HCT116 (cell line): ENCODE results near the gene SLC25A48. TPM values are rescaled to one million over a fixed set of nuclear protein-coding genes. Genes with fewer than 3 reads are reported as not detected.

Experiments
- ATAC-seq: fragments of 200-7000 bp; cut with Tn5 transposase; 2 replicates; pipeline ENCODE4 v1.9.1; 2020; ENCODE audit warnings: mild to moderate bottlenecking, moderate library complexity
- BruUV-seq: library from RNA; stranded (reverse); fragments of 400-500 nt; replicated peaks from 2 replicates; lab custom pipeline; 2021; lab: Mats Ljungman, UMichigan
- CTCF ChIA-PET: fragments of 300-600 bp; sonication (Branson Sonifier 250); formaldehyde crosslinking; loops from one replicate; lab custom pipeline; 2021; ENCODE audit warnings: antibody characterized with exemption; lab: Charles Lee
- POLR2A ChIA-PET: fragments of 300-600, 350-600 bp; sonication (Branson Sonifier 250); formaldehyde crosslinking; loops from one replicate; lab custom pipeline; 2021; ENCODE audit warnings: antibody characterized with exemption; lab: Charles Lee
- RAD21 ChIA-PET, 2 experiments: fragments of 300-600 bp; sonication (Branson Sonifier 250); formaldehyde crosslinking; loops; one replicate each; lab custom pipeline; 2023; ENCODE audit warnings: low total read pairs in 2 of 2; ENCODE audit not compliant: uncharacterized antibody in 2 of 2, unreplicated experiment in 2 of 2, low non-redundant PET in 1 of 2; lab: Charles Lee
- DNase-seq: peaks from one replicate; pipeline ENCODE4 v3.0.0-alpha.2; 2010; ENCODE audit warnings: low read depth, low spot score
- H2AFZ ChIP-seq: fragments of 200-600 bp; shearing (Covaris generic), sonication (generic); 2 replicates; pipeline ENCODE4 v1.6.1; 2017; ENCODE audit warnings: low read depth, mixed run types, mixed read lengths, antibody characterized with exemption, low read length; ENCODE audit not compliant: poor library complexity, severe bottlenecking
- H3K27ac ChIP-seq: 2 replicates; pipeline ENCODE4 v1.5.1; 2012; ENCODE audit warnings: low read depth, low read length
- H3K27me3 ChIP-seq: fragments of 200-600 bp; sonication (generic); 2 replicates; pipeline ENCODE4 v1.6.1; 2016; ENCODE audit warnings: mixed run types, low read length, mixed read lengths; ENCODE audit not compliant: insufficient read depth
- H3K36me3 ChIP-seq, 2 experiments: fragments of 200-500 bp in 1 of 2; fragments of 200-600 bp in 1 of 2; sonication (Bioruptor generic) in 1 of 2; sonication (generic) in 1 of 2; 2 replicates each; pipeline versions ENCODE4 v1.5.1 to v1.6.1; 2014 to 2016; ENCODE audit warnings: low read length in 2 of 2, inconsistent platforms in 1 of 2, mixed read lengths in 1 of 2, mixed run types in 1 of 2; ENCODE audit not compliant: insufficient read depth in 2 of 2, control insufficient read depth in 1 of 2
- H3K4me1 ChIP-seq, 2 experiments: fragments of 200-600 bp in 1 of 2; sonication (generic) in 1 of 2; 2 replicates each; pipeline versions ENCODE4 v1.5.1 to v1.6.1; 2012 to 2017; ENCODE audit warnings: low read length in 2 of 2, inconsistent platforms in 1 of 2, mild to moderate bottlenecking in 1 of 2, mixed read lengths in 1 of 2, mixed run types in 1 of 2, moderate library complexity in 1 of 2; ENCODE audit not compliant: insufficient read depth in 2 of 2, control insufficient read depth in 1 of 2
- H3K4me2 ChIP-seq: fragments of 200-600 bp; sonication (generic); 2 replicates; pipeline ENCODE4 v1.6.1; 2017; ENCODE audit warnings: mixed run types, low read length, mixed read lengths
- H3K4me3 ChIP-seq, 2 experiments: fragments of 200-600 bp in 1 of 2; sonication (generic) in 1 of 2; replicated peaks in 1 of 2; 2 replicates each; pipeline ENCODE4 v1.5.1; 2011 to 2016; ENCODE audit warnings: low read length in 2 of 2, control low read depth in 1 of 2, low read depth in 1 of 2, mild to moderate bottlenecking in 1 of 2, mixed read lengths in 1 of 2, mixed run types in 1 of 2
- H3K79me2 ChIP-seq: fragments of 200-600 bp; sonication (generic); 2 replicates; pipeline ENCODE4 v1.6.1; 2017; ENCODE audit warnings: mild to moderate bottlenecking, mixed run types, low read length, moderate library complexity, mixed read lengths; ENCODE audit not compliant: insufficient read depth
- H3K9ac ChIP-seq: fragments of 200-600 bp; sonication (generic); 2 replicates; pipeline ENCODE4 v1.6.1; 2016; ENCODE audit warnings: low read length, mixed read lengths
- H3K9me2 ChIP-seq: fragments of 200-600 bp; sonication (generic), shearing (Covaris generic); 2 replicates; pipeline ENCODE4 v1.6.1; 2017; ENCODE audit warnings: mixed run types, mild to moderate bottlenecking, moderate library complexity; ENCODE audit not compliant: insufficient read depth
- H3K9me3 ChIP-seq, 2 experiments: fragments of 200-500 bp in 1 of 2; fragments of 200-600 bp in 1 of 2; sonication (Bioruptor generic) in 1 of 2; sonication (generic) in 1 of 2; 2 replicates each; pipeline ENCODE4 v1.6.1; 2014 to 2017; ENCODE audit warnings: low read length in 2 of 2, mixed read lengths in 2 of 2, inconsistent platforms in 1 of 2, low read depth in 1 of 2, mild to moderate bottlenecking in 1 of 2, mixed run types in 1 of 2, moderate library complexity in 1 of 2; ENCODE audit not compliant: control insufficient read depth in 1 of 2, insufficient read depth in 1 of 2
- H4K20me1 ChIP-seq: fragments of 200-600 bp; sonication (generic), shearing (Covaris generic); 2 replicates; pipeline ENCODE4 v1.6.1; 2017; ENCODE audit warnings: mixed run types, mild to moderate bottlenecking, moderate library complexity; ENCODE audit not compliant: insufficient read depth
- CTCF ChIP-seq, 3 experiments: fragments of 200-600 bp in 1 of 3; sonication (generic) in 1 of 3; IDR thresholded peaks in 2 of 3; conservative IDR thresholded peaks in 1 of 3; 2 replicates each; pipeline ENCODE4 v1.5.1; 2012 to 2017; ENCODE audit warnings: low read depth in 2 of 3, low read length in 2 of 3, antibody characterized with exemption in 1 of 3, borderline replicate concordance in 1 of 3, control low read depth in 1 of 3, mild to moderate bottlenecking in 1 of 3, mixed read lengths in 1 of 3, mixed run types in 1 of 3, moderate library complexity in 1 of 3; ENCODE audit not compliant: insufficient read depth in 1 of 3
- ELF1 ChIP-seq: IDR thresholded peaks from 2 replicates; pipeline ENCODE4 v1.6.1; 2012; ENCODE audit warnings: low read depth, borderline replicate concordance
- EZH2 ChIP-seq: fragments of 200-600 bp; sonication (generic); IDR thresholded peaks from 2 replicates; pipeline ENCODE4 v1.6.1; 2017; ENCODE audit warnings: antibody characterized with exemption, mixed run types
- EZH2phosphoT487 ChIP-seq: fragments of 200-600 bp; IDR thresholded peaks from 2 replicates; pipeline ENCODE4 v1.6.1; 2018; ENCODE audit warnings: antibody characterized with exemption, borderline replicate concordance
- JUND ChIP-seq: IDR thresholded peaks from 2 replicates; pipeline ENCODE4 v1.6.1; 2012
- MAX ChIP-seq: IDR thresholded peaks from 2 replicates; pipeline ENCODE4 v1.6.1; 2012
- POLR2A ChIP-seq: IDR thresholded peaks from 2 replicates; pipeline ENCODE4 v1.7.0; 2011; ENCODE audit warnings: borderline replicate concordance; ENCODE audit not compliant: insufficient read depth, insufficient read length; ENCODE audit errors: extremely low read depth
- POLR2AphosphoS5 ChIP-seq: IDR thresholded peaks from 2 replicates; pipeline ENCODE4 v1.6.1; 2011; ENCODE audit warnings: mild to moderate bottlenecking, low read depth, low read length, moderate library complexity
- RAD21 ChIP-seq: IDR thresholded peaks from 2 replicates; pipeline ENCODE4 v1.6.1; 2012; ENCODE audit warnings: low read depth, mild to moderate bottlenecking
- REST ChIP-seq: IDR thresholded peaks from 2 replicates; pipeline ENCODE4 v1.6.1; 2012; ENCODE audit warnings: low read depth
- SIN3A ChIP-seq: IDR thresholded peaks from 2 replicates; pipeline ENCODE4 v1.6.1; 2012; ENCODE audit warnings: low read depth
- SP1 ChIP-seq: IDR thresholded peaks from 2 replicates; pipeline ENCODE4 v1.6.1; 2012; ENCODE audit warnings: low read depth
- TCF7L2 ChIP-seq: IDR thresholded peaks from 2 replicates; pipeline ENCODE4 v1.7.0; 2011; ENCODE audit warnings: borderline replicate concordance, inconsistent platforms; ENCODE audit not compliant: insufficient read depth, insufficient read length; ENCODE audit errors: extremely low read depth
- YY1 ChIP-seq: IDR thresholded peaks from 2 replicates; pipeline ENCODE4 v1.6.1; 2011; ENCODE audit warnings: low read length, low read depth, moderate library complexity, mild to moderate bottlenecking; ENCODE audit not compliant: insufficient replicate concordance; ENCODE audit errors: extremely low read depth
- ZFX ChIP-seq: fragments of 450-650 bp; IDR thresholded peaks from 2 replicates; pipeline ENCODE4 v1.6.1; 2017
- intact Hi-C: fragments of 100-400 bp; cut with micrococcal nuclease; formaldehyde crosslinking; loops from 2 replicates; pipeline ENCODE4 v1.10.0; 2022
- total RNA-seq: library from RNA; stranded (reverse); gene quantifications from one replicate; pipeline ENCODE4 v1.2.1, GENCODE V29; 2021; ENCODE audit not compliant: unreplicated experiment

The SLC25A48 gene
- total RNA-seq, 1 experiment from 2014 or later: 2.8 TPM

- H3K36me3 ChIP-seq: no peaks in the 10 kb centered on the region
- POLR2A ChIA-PET: no interaction called here
- CTCF ChIA-PET: no interaction called here
Measured at GRCh38 chr5:135861641-135862040, 27.2 kb downstream of the SLC25A48 start.

GRCh38 chr5:135862086-135862485 is 27.6 kb downstream of the SLC25A48 start:
- BruUV-seq: no TSS peak
- H3K9ac ChIP-seq: no peak overlapping the region
- ChIA-PET RAD21 (no interaction called here), POLR2A (no interaction called here), CTCF (no interaction called here)
- H2AFZ ChIP-seq: no peak overlapping the region
- H3K27me3 ChIP-seq: no peaks in the 10 kb centered on the region
- intact Hi-C loops: no loop called here
- H3K79me2 ChIP-seq: no peaks in the 10 kb centered on the region
- H3K9me2 ChIP-seq: no peaks in the 10 kb centered on the region
- H3K9me3 ChIP-seq: no peaks in the 10 kb centered on the region
- H4K20me1 ChIP-seq: no peaks in the 10 kb centered on the region
- ATAC-seq (no peak), DNase-seq (no peak)
- no peaks in the 10 kb centered on the region for H3K36me3 ChIP-seq
- H3K4me1 ChIP-seq: no peaks in the 10 kb centered on the region
- no peak overlapping the region for H3K4me3 ChIP-seq
- no peak overlapping the region for H3K4me2 ChIP-seq
- no peak overlapping the region for H3K27ac ChIP-seq
- TF ChIP-seq POLR2A: no peak
- TF ChIP-seq SIN3A: no peak
- TF ChIP-seq SP1: no peak
- TF ChIP-seq MAX: no peak
- TF ChIP-seq TCF7L2: no peak
- no peak for TF ChIP-seq POLR2AphosphoS5
- TF ChIP-seq JUND: no peak
- TF ChIP-seq ELF1: no peak
- TF ChIP-seq REST: no peak
- no peak for TF ChIP-seq EZH2phosphoT487
- no peak for TF ChIP-seq CTCF (IDR thresholded peaks at IDR 0.05 in 2 of 3, conservative IDR thresholded peaks at IDR 0.05 in 1 of 3; ENCODE audit: borderline replicate concordance in 1 of 3, insufficient read depth in 1 of 3, low read depth in 2 of 3, low read length in 2 of 3)
- TF ChIP-seq EZH2: no peak
- no peak for TF ChIP-seq YY1
- TF ChIP-seq RAD21: no peak

More at GRCh38 chr5:135861641-135862040, 27.2 kb downstream of the SLC25A48 start:
- Histone ChIP-seq H3K27ac (no peak overlapping the region), H3K4me2 (no peak overlapping the region), H4K20me1 (no peaks in the 10 kb centered on the region), H3K4me3 (no peak overlapping the region), H2AFZ (no peak overlapping the region), H3K79me2 (no peaks in the 10 kb centered on the region), H3K4me1 (no peaks in the 10 kb centered on the region), H3K9me2 (no peaks in the 10 kb centered on the region), H3K27me3 (no peaks in the 10 kb centered on the region), H3K9me3 (no peaks in the 10 kb centered on the region), H3K9ac (no peak overlapping the region)
- ATAC-seq: no peak
- no TSS peak for BruUV-seq
- intact Hi-C loops: no loop called here
- DNase-seq: no peak
- TF ChIP-seq ZFX (no peak), JUND (no peak), SIN3A (no peak)
- RAD21 ChIA-PET: no interaction called here
